Heart right ventricle (tissue), 16 donors: ENCODE data around the gene SARDH. TPM values are rescaled to one million over a fixed set of nuclear protein-coding genes. Genes with fewer than 3 reads are reported as not detected.
A peak's percentile ranks its signal among the peaks of the same experiment; 100 is the strongest.

ENCODE experiments used
- ATAC-seq, 8 donors: fragments of 200-7000 bp; cut with Tn5 transposase; one replicate each; pipeline ENCODE4 v1.9.1; 2020; ENCODE audit warnings: mild to moderate bottlenecking in 8 of 8, moderate library complexity in 8 of 8, moderate number of reproducible peaks in 1 of 8
- DNase-seq, 2 donors: peaks; one replicate each; pipeline ENCODE4 v3.0.0-alpha.2; 2020
- H3K27ac ChIP-seq, 10 donors: fragments of 200-600 bp; sonication (generic) in 2 of 10; one replicate each; pipeline versions ENCODE4 v1.5.0 to v1.8.0; 2020 to 2022; ENCODE audit warnings: mild to moderate bottlenecking in 3 of 10
- H3K27me3 ChIP-seq, 7 donors: fragments of 200-600 bp; one replicate each; pipeline ENCODE4 v1.8.0; 2021 to 2022; ENCODE audit warnings: mild to moderate bottlenecking in 2 of 7
- H3K36me3 ChIP-seq, 9 donors: fragments of 200-600 bp; sonication (generic) in 1 of 9; one replicate each; pipeline versions ENCODE4 v1.5.0 to v1.8.0; 2020 to 2022; ENCODE audit warnings: mild to moderate bottlenecking in 2 of 9
- H3K4me1 ChIP-seq, 9 donors: fragments of 200-600 bp; sonication (generic) in 1 of 9; one replicate each; pipeline versions ENCODE4 v1.5.0 to v1.8.0; 2020 to 2022; ENCODE audit warnings: mild to moderate bottlenecking in 4 of 9
- H3K4me3 ChIP-seq, 10 donors: fragments of 200-600 bp; sonication (generic) in 2 of 10; one replicate each; pipeline versions ENCODE4 v1.5.0 to v1.8.0; 2020 to 2022; ENCODE audit warnings: mild to moderate bottlenecking in 7 of 10, moderate library complexity in 2 of 10
- H3K9me3 ChIP-seq, 11 donors: fragments of 200-600 bp in 10 of 11; sonication (generic) in 2 of 11; one replicate each; pipeline versions ENCODE4 v1.5.0 to v1.8.0; 2013 to 2022; ENCODE audit warnings: mild to moderate bottlenecking in 2 of 11, control low read depth in 1 of 11, moderate library complexity in 1 of 11
- CTCF ChIP-seq, 9 donors: fragments of 200-600 bp; sonication (generic) in 2 of 9; IDR thresholded peaks; one replicate each; pipeline versions ENCODE4 v1.5.0 to v1.8.0; 2021 to 2022; ENCODE audit warnings: antibody characterized with exemption in 9 of 9, mild to moderate bottlenecking in 5 of 9, moderate library complexity in 1 of 9
- WGBS, 2 donors: extraction: QIAGEN DNeasy Blood & Tissue Kit; methylation state at CpG; one replicate each; pipeline ENCODE4 v1.1.7; 2013; ENCODE audit warnings: inconsistent platforms in 1 of 2; 5-methylcytosine and 5-hydroxymethylcytosine counted together
- intact Hi-C, 10 donors: fragments of 100-400 bp; cut with DNase I; formaldehyde crosslinking; loops; one replicate each; pipeline versions ENCODE4 v1.11.1 to v1.14.2; 2022
- polyA plus RNA-seq, 2 donors: library from polyadenylated mRNA; stranded (reverse); fragments of 200-250 nt; gene quantifications; one replicate each; pipeline ENCODE4 v1.2.3, GENCODE V29; 2013
- total RNA-seq, 10 donors: library from RNA; stranded (reverse); fragmentation: NEBNext Ultra II Directional in 3 of 10; extraction: Animal tissue kit (Norgen Biotek cat#: 25700) in 3 of 10; gene quantifications; one replicate each; pipeline versions ENCODE4 v1.2.1 to v1.2.4, GENCODE V29; 2021 to 2023
- donor health status: Arrhythmogenic right ventricular cardiomyopathy.
- donor health status: ischemic (EF 13 %, LVEDD 7.1; RV severe dilation, severe dysfunction).
- donor health status: healthy with polysubstance abuse.
- donor health status: DM: no; HTN: yes; CAD: no.
- donor health status: DM: no; HTN: no; CAD: no.
- donor health status: ischemic (EF 25% LVEDD 6.9; RV normal size, moderate dysfunction).
- donor health status: ischemic (EF 25% LVEDD 5.7; RV mildly dilated, moderate dysfunction).
- donor health status: healthy.
- donor health status: DM: yes; HTN: yes; CAD: no.
- donor health status: Ischemic cardiomyopathy.
- donor health status: ischemic (EF 35%, LVEDD 5.7; RV mildly dilated, moderate dysfunction).
- donor health status: nonischemic (EF 11% LVEDD 7.7; RV severe dilation, severe dysfunction).
- donor health status: DM: yes; HTN: yes; CAD: no.
- donor health status: PGD.
- donor health status: ischemic (EF 29% LVEDD 5.4; RV normal size, mild dysfunction).
- donor health status: nonischemic (EF 23%, LVEDD 6.1; RV moderate dilation, normal function).

Gene SARDH
- total and polyA plus RNA-seq, 12 donors = 0.28 to 1.8 (median 0.53) TPM

DNA sequence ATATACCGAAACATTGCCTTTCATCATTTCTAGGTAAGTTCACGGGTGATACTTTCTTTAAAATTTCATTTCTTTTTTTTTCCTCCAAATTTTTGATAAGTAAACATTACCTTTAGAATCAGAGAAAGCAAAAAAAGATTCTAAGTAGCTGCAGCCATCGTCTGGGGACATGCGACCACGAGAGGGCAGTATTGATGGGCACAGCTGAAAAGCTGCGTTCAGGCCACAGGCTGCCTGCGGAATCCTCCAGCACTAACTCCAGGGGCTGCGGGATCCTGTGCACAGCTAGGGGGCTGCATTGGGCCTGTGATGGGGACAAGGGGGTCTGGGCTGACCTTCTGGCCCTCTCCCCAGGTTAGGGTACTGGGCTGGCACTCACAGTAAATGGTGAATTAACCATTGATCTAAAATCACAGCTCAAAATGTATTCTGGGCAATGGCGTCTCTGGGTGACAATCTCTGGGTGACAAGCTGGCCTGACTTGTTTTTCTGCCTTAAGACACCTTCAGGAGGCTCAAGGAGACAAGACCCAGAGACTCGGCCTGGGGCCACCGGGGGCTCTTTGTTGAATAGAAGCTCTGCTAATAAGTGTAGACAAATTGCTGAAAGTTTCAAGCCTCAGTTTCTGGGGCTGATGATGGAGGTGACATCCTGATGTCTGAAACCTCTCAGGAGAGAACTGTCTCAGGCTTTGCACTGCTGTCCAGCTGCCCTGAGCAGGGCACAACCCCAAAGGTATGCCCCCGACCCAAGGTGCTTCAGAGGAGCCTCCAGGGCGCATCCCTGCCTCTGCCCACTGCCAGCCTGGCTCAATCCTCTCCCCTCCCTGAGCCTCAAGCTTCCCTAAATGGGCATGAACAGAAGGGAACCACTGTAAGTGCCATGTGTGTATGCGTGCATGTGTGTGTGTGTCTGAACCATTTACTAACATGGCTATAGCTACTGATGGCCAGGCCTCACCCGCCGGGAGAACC is 44.3 kb upstream of the SARDH start:
- Histone ChIP-seq H3K27me3 (no peaks in the 10 kb centered on the region), H3K36me3 (peaks cover 0 to 39% (median 0%) of the 10 kb centered on the region in 9 donors), H3K4me1 (peaks cover 0 to 16% (median 0%) of the 10 kb centered on the region in 9 donors), H3K9me3 (no peaks in the 10 kb centered on the region), H3K27ac (no peak overlapping the region), H3K4me3 (no peak overlapping the region)
- intact Hi-C loops = loop anchor here in 4 of 10 donors (2.0 kb wide), 1 partner anchor 212 kb away; no protein-coding TSS in a partner anchor
- ATAC-seq (peak in 7 of 8 donors; percentile 34 to 73 (median 62)), DNase-seq (peak; percentile 69 to 74)
- peak; percentile 69 to 89 (median 81) for TF ChIP-seq CTCF (IDR thresholded peaks at IDR 0.05)
- WGBS, 2 donors = 53 to 56% methylated on average over 16 of the region's 16 CpGs

DNA sequence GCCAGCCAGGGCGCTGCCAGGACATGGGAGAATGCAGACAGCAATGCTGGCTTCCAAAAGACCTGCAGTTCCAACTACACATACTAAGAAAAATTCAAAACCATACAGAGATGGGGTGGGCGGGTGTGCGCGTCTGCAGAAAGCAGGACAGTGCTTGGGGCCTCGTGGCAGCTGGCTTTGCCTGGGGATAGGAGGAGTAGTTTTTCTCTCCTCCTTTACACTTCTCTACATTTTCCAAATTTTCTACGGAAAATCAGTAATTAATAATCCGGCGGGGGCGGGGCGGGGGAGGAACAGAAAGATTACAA is 43.6 kb upstream of the SARDH start:
- H3K36me3 ChIP-seq = peaks cover 0 to 42% (median 0%) of the 10 kb centered on the region in 9 donors
- no peaks in the 10 kb centered on the region for H3K9me3 ChIP-seq
- intact Hi-C loops = loop anchor here in 4 of 10 donors (2.0 kb wide), 1 partner anchor 213 kb away; no protein-coding TSS in a partner anchor
- H3K4me1 ChIP-seq = peaks cover 0 to 12% (median 2%) of the 10 kb centered on the region in 9 donors
- TF ChIP-seq CTCF (IDR thresholded peaks at IDR 0.05) = no peak
- H3K27ac ChIP-seq = no peak overlapping the region
- DNase-seq (no peak), ATAC-seq (no peak)
- 89 to 95% methylated on average over 10 of the region's 10 CpGs for WGBS, 2 donors
- H3K27me3 ChIP-seq = no peaks in the 10 kb centered on the region
- no peak overlapping the region for H3K4me3 ChIP-seq

GRCh38 chr9:133780962-133781827 is 43.0 kb upstream of the SARDH start:
- Histone ChIP-seq H3K9me3 (no peaks in the 10 kb centered on the region), H3K4me3 (no peak overlapping the region), H3K27ac (no peak overlapping the region), H3K36me3 (peaks cover 0 to 42% (median 0%) of the 10 kb centered on the region in 9 donors), H3K27me3 (no peaks in the 10 kb centered on the region), H3K4me1 (peaks cover 0 to 18% (median 5%) of the 10 kb centered on the region in 9 donors)
- intact Hi-C loops = no loop called here
- peak in 1 of 2 donors; percentile 8 for DNase-seq
- no peak for ATAC-seq
- 94 to 98% methylated on average over 15 of the region's 15 CpGs for WGBS, 2 donors
- no peak for TF ChIP-seq CTCF (IDR thresholded peaks at IDR 0.05)

- intact Hi-C loops = no loop called here
- ATAC-seq (no peak), DNase-seq (peak in 1 of 2 donors; percentile 3)
- no peak for TF ChIP-seq CTCF (IDR thresholded peaks at IDR 0.05)
- Histone ChIP-seq H3K9me3 (no peaks in the 10 kb centered on the region), H3K36me3 (peaks cover 0 to 46% (median 0%) of the 10 kb centered on the region in 9 donors), H3K4me1 (peaks cover 0 to 18% (median 3%) of the 10 kb centered on the region in 9 donors), H3K27me3 (no peaks in the 10 kb centered on the region), H3K4me3 (no peak overlapping the region), H3K27ac (no peak overlapping the region)
- 91 to 95% methylated on average over 15 of the region's 15 CpGs for WGBS, 2 donors
These were observed 42.3 kb upstream of the SARDH start for GRCh38 chr9:133780404-133780945.
